Stimulated activated CD4-positive, alpha-beta T cell treated with anti-CD3 and anti-CD28 coated beads, Interleukin-12 subunit alpha, Interleukin-12 subunit beta, amount 100 ng/mL, for 48 hours (primary cell): ENCODE data around the gene ADAMTS17.
"Not testable (repeated sequence)": the region's sequence is repeated elsewhere in the genome, so short reads cannot be mapped to it uniquely, and the experiment has no call there.

Experiments used
- DNase-seq, 3 donors: peaks; one replicate each; pipeline ENCODE4 v3.0.0-alpha.2; 2020; ENCODE audit warnings: low read depth in 2 of 3, low spot score in 1 of 3

The ADAMTS17 gene

GRCh38 chr15:100339999-100340398 lies 1.8 kb downstream of the ADAMTS17 start:
- no peak for DNase-seq

- DNase-seq: not testable (repeated sequence)
Measured at GRCh38 chr15:100339451-100339850, 2.3 kb downstream of the ADAMTS17 start.

DNA sequence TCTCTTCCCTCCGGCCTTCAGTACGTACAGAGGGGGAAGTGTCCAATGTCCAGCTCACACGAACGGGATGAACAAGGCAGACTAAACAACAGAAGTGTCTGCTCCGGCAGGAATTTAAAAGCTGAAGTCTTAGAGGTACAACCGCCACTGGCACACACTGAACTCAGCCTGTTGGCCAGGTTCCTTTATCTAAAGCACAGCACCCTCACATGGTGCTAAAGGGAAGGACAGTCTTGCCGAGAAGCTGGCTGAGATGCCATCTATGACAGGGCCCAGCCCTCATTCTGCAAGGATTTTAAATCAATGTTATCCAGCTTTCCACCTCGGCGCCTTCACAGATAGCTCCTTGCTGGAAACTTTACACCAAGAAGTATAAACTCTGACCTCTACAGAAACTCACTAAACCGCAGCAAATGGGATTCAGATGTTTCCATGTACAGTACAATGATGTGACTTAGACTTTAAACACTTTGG lies 2.8 kb downstream of the ADAMTS17 start:
- DNase-seq: peak in 1 of 3 donors; percentile 57

- DNase-seq: no peak
Measured at GRCh38 chr15:100338247-100338646, 3.5 kb downstream of the ADAMTS17 start.

- no peak for DNase-seq
Measured at GRCh38 chr15:100337096-100338044, 4.4 kb downstream of the ADAMTS17 start.

- DNase-seq: no peak
Measured at GRCh38 chr15:100336061-100336460, 5.7 kb downstream of the ADAMTS17 start.

GRCh38 chr15:100335335-100335999 lies 6.3 kb downstream of the ADAMTS17 start:
- DNase-seq: no peak

DNA sequence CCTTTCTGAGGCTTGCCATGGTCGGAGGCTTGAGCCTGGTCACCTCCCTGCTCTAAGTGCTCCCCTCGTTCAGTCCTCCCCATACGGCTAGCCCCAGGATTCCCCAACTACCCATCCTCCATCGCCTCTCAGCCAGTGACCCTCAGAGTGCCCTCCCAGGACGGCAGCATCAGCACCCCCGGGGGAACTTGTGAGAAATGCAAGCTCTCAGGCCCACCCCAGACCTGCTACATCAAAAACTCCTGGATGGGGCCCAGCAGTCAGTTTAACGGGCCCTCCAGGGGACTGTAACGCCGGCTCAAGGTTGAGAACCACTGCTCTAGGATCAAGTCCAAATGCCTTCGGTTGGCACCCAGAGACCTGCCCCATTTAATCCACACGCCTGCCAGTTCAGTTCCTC lies 6.9 kb downstream of the ADAMTS17 start:
- DNase-seq: no peak

GRCh38 chr15:100334456-100334855 lies 7.3 kb downstream of the ADAMTS17 start:
- DNase-seq: no peak

GRCh38 chr15:100334015-100334414 lies 7.8 kb downstream of the ADAMTS17 start:
- DNase-seq: no peak

DNA sequence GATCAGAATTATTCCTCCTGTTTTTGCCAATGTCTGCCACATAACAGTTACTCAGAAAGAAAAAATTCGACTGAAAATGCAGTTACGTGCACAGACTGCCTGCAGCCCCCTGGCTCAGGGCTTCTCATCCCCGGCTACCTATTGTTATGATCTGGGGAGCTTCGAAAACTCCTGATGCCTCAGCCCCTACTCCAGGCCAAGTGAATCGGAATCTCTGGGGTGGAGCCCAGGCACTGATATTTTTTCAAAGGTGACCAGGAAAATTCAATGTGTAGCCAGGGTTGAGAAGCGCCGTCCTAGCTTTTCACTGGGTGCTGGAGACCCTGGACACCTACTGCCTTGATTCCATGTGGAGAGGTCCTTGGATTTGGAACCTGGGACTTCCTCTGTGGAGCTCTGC lies 8.5 kb downstream of the ADAMTS17 start:
- no peak for DNase-seq

- DNase-seq: no peak
Measured at GRCh38 chr15:100332721-100333120, 9.1 kb downstream of the ADAMTS17 start.

GRCh38 chr15:100332231-100332630 lies 9.5 kb downstream of the ADAMTS17 start:
- no peak for DNase-seq

- DNase-seq: no peak
Measured at GRCh38 chr15:100330629-100331215, 11.1 kb downstream of the ADAMTS17 start.

- no peak for DNase-seq
Measured at GRCh38 chr15:100330221-100330620, 11.6 kb downstream of the ADAMTS17 start.

DNA sequence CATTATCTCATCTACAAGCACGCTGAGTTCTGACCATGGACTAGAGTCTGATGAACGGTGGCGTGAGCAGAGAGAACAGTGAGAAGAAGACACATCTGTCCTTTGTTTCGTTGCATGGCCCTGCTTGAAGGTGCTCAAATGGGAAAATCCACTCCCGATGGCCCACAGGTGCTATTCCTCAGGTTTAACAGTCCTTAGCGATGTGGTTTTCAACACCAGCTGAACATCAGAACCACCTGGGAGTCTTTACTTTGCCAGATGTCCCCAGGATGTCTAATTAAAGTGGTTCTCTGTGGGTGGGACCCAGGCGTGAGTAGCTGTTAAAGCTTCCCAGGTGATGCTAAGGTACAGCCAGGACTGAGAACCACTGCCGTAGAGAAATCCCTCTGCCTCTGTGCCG lies 13.0 kb downstream of the ADAMTS17 start:
- DNase-seq: no peak

DNA sequence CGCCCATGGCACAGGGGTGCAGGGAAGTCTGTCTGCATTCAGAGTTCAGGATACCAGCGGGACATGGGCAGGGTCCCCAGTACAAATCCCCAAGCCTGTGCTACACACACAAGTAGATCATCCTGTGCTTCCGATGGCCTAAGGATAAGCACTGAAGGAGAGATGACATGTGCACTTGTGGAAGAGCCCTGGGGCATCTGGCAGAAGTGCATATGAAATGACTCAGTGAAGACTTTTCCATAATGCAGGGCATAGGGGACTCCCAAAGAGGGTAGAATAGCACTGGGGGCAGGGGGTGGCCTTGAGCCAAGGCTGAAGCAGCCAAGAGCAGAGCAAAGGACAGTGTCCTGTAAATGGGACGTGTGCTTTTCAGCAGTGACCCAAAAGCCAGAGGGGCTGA lies 22.9 kb downstream of the ADAMTS17 start:
- DNase-seq: no peak

DNA sequence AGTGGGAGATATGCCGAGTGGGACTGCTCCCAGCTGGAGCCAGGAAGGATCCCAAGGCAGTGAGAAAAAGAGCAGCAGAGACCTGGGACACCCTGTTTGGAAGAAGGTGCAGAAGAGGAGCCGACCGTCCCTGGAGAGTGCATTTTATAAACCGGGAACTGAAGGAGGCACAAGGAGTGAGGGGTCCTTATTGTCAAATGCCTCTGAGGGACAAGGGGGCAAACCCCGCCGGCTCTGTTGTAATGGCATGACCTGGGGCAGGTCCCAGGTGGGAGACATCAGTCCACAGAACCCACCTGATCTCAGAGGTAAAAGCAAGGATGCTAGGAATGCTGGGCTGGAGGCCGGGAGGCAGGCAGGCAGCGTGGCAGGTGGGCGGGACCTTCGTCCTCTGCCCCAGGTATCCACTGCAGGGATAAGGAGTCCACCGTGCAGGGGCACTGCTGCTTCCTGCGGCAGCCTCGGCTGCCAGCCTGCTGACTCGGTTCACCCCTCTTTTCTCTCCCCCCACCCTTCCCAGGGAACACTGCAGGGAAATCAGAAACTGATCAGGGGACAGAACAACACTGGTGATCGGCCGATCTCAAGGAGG lies 26.9 kb downstream of the ADAMTS17 start:
- no peak for DNase-seq

DNA sequence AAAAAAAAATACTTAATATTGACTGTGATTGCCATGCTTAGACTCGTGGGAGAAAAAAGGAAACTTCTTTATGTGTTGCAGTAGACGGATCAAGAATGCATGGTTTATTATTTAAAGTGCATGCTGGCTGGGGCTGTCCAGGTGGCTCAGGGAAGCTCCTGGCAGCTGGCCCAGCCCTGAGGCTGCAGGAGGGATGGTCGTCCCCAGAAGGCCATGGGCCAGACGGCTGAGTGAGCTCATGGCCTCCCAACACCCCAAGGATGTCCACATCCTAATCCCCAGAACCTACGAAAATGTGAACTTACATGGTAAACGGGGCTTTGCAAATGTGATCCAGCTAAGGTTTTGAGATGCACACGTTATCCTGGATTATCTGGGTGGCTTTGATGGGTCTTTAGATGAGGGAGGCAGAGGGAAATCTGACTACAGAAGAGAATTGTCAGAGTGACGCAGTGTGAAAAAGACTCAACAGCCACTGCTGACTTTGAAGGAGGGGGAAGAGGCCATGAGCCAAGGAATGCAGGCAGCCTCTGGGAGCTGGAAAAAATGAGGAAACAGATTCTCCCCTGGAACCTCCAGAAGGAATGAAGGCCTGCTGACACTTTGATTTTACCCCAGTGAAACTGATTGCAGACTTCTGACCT lies 29.8 kb downstream of the ADAMTS17 start:
- no peak for DNase-seq

DNA sequence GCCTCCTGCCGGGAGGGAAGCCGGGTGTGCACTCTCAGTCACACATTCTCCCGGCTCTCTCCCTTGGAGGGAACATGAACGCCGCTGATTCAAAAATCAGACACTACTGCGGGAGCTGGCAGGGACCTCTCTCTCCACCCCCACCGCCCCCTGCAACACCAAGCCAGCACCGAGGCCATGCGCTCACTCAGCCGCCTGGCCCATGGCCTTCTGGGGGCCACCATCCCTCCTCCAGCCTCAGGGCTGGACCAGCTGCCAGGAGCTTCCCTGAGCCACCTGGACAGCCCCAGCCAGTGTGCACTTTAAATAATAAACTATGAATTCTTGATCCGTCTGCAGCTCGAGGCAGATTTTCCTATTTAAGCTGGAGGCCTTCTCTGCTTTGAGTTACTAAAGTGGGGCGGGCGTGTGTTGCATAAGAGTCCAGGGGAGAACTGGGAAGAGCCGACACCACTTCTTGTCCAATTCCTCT lies 30.6 kb downstream of the ADAMTS17 start:
- no peak for DNase-seq
